SU-DHL-6 (cell line): ENCODE measurements around the gene BICC1.

ENCODE experiments used
- EZH2phosphoT487 ChIP-seq: fragments of 200-600 bp; sonication (generic), shearing (Covaris generic); conservative IDR thresholded peaks from 2 replicates; pipeline ENCODE4 v1.6.1; 2018; ENCODE audit warnings: mild to moderate bottlenecking, antibody characterized with exemption, low read length, moderate library complexity, mixed read lengths
- TF ChIP-seq, protein P1 (sequence below): fragments of 200-600 bp; sonication (generic); IDR thresholded peaks from one replicate; pipeline ENCODE4 v1.5.1; 2017; ENCODE audit warnings: antibody characterized with exemption, mild to moderate bottlenecking, low read length, moderate library complexity; ENCODE audit not compliant: insufficient read depth, poor library complexity, severe bottlenecking

GRCh38 chr10:58700591-58700990, 187.9 kb downstream of the BICC1 start:
- TF ChIP-seq, protein P1, sequence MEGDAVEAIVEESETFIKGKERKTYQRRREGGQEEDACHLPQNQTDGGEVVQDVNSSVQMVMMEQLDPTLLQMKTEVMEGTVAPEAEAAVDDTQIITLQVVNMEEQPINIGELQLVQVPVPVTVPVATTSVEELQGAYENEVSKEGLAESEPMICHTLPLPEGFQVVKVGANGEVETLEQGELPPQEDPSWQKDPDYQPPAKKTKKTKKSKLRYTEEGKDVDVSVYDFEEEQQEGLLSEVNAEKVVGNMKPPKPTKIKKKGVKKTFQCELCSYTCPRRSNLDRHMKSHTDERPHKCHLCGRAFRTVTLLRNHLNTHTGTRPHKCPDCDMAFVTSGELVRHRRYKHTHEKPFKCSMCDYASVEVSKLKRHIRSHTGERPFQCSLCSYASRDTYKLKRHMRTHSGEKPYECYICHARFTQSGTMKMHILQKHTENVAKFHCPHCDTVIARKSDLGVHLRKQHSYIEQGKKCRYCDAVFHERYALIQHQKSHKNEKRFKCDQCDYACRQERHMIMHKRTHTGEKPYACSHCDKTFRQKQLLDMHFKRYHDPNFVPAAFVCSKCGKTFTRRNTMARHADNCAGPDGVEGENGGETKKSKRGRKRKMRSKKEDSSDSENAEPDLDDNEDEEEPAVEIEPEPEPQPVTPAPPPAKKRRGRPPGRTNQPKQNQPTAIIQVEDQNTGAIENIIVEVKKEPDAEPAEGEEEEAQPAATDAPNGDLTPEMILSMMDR = no peak
- no peak for TF ChIP-seq EZH2phosphoT487
